Psoas muscle (tissue), 8 donors: ENCODE measurements around the gene SLC4A5. TPM values are rescaled to one million over a fixed set of nuclear protein-coding genes. Genes with fewer than 3 reads are reported as not detected.

Source experiments
- ATAC-seq, 4 donors: fragments of 200-7000 bp; cut with Tn5 transposase; one replicate each; pipeline ENCODE4 v1.9.1; 2020; ENCODE audit warnings: moderate library complexity in 3 of 4, mild to moderate bottlenecking in 2 of 4
- DNase-seq, 2 donors: peaks; one replicate each; pipeline ENCODE4 v3.0.0-alpha.2; 2020
- H3K27ac ChIP-seq: fragments of 200-600 bp; one replicate; pipeline ENCODE4 v1.8.0; 2022
- H3K27me3 ChIP-seq, 3 donors: fragments of 200-600 bp in 1 of 3; one replicate each; pipeline versions ENCODE4 v1.6.1 to v1.8.0; 2013 to 2022; ENCODE audit warnings: low read length in 2 of 3, mild to moderate bottlenecking in 2 of 3, moderate library complexity in 1 of 3; ENCODE audit not compliant: insufficient read depth in 3 of 3
- H3K36me3 ChIP-seq, 2 donors: fragments of 200-600 bp in 1 of 2; one replicate each; pipeline versions ENCODE4 v1.6.1 to v1.8.0; 2013 to 2022; ENCODE audit warnings: low read depth in 1 of 2, mild to moderate bottlenecking in 1 of 2, moderate library complexity in 1 of 2; ENCODE audit not compliant: insufficient read depth in 1 of 2
- H3K4me1 ChIP-seq: fragments of 200-600 bp; one replicate; pipeline ENCODE4 v1.8.0; 2022
- H3K4me3 ChIP-seq: fragments of 200-600 bp; one replicate; pipeline ENCODE4 v1.8.0; 2022; ENCODE audit warnings: mild to moderate bottlenecking
- H3K9me3 ChIP-seq: fragments of 200-600 bp; one replicate; pipeline ENCODE4 v1.8.0; 2022
- CTCF ChIP-seq: fragments of 200-600 bp; IDR thresholded peaks from one replicate; pipeline ENCODE4 v1.8.0; 2022; ENCODE audit warnings: antibody characterized with exemption
- WGBS, 3 donors: extraction: QIAGEN DNeasy Blood & Tissue Kit; methylation state at CpG; one replicate each; pipeline versions ENCODE4 v1.1.6 to v1.1.7; 2013; 5-methylcytosine and 5-hydroxymethylcytosine counted together
- intact Hi-C, 2 donors: fragments of 100-400 bp; cut with DNase I; formaldehyde crosslinking; loops; one replicate each; pipeline versions ENCODE4 v1.11.0 to v1.14.2; 2022
- polyA plus RNA-seq, 3 donors: library from polyadenylated mRNA; stranded (reverse); fragments of 200-250 nt; gene quantifications; one replicate each; pipeline ENCODE4 v1.2.3, GENCODE V29; 2013
- total RNA-seq, 4 donors: library from RNA; stranded (reverse); fragmentation: NEBNext Ultra II Directional in 2 of 4; extraction: Animal tissue kit (Norgen Biotek cat#: 25700) in 2 of 4; gene quantifications; one replicate each; pipeline versions ENCODE4 v1.2.1 to v1.2.4, GENCODE V29; 2021 to 2023
- donor health status: healthy with polysubstance abuse.
- donor health status: DM: no; HTN: no; CAD: no; lungs with moderate emphysema.
- donor health status: Bipolar disorder and iron deficiency.
- donor health status: healthy.
- donor health status: DM: yes; HTN: yes; CAD: no.
- donor health status: DM: no; HTN: no; CAD: no.
- donor health status: DM: no; HTN: no; CAD: no.
- donor health status: DM: yes; HTN: yes; CAD: no.

Gene SLC4A5
- total and polyA plus RNA-seq, 7 donors, result 0.27 to 5.7 (median 0.57) TPM

DNA sequence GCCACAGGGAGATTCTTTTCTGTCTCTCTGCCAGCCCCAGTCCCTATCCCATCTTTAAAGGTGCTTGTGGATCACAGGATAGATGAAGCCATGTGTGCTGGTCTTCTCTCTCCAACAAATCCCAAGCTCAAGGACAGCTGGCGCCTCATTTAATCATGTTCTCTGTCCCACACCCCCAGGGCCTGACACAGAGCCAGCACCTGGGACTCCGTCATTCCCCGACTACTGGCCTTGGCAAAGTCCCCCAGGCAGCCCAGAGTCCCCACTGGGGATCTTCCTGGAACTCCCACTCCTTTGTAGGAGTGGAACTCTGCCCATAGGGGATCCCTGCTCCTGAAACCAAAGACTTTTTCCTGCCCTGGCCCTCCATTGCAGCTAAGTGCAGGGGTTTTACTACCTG lies 84.0 kb downstream of the SLC4A5 start:
- TF ChIP-seq CTCF, result no peak
- no peaks in the 10 kb centered on the region for H3K9me3 ChIP-seq
- no peak overlapping the region for H3K27ac ChIP-seq
- no peak overlapping the region for H3K4me3 ChIP-seq
- H3K36me3 ChIP-seq, result no peaks in the 10 kb centered on the region
- no peak for DNase-seq
- no peaks in the 10 kb centered on the region for H3K4me1 ChIP-seq
- H3K27me3 ChIP-seq, result no peaks in the 10 kb centered on the region
- intact Hi-C loops, result loop anchor here in 1 of 2 donors (10.0 kb wide), 1 partner anchor 434 kb away; the partner anchor contains the start of gene STAMBP
- no peak for ATAC-seq
- WGBS, 3 donors, result 72 to 83% (median 74%) methylated on average over 3 of the region's 3 CpGs

GRCh38 chr2:74255660-74256213 lies 87.5 kb downstream of the SLC4A5 start:
- no peak for TF ChIP-seq CTCF
- Histone ChIP-seq H3K27ac (no peak overlapping the region), H3K4me3 (no peak overlapping the region), H3K36me3 (no peaks in the 10 kb centered on the region), H3K27me3 (no peaks in the 10 kb centered on the region), H3K4me1 (no peaks in the 10 kb centered on the region), H3K9me3 (no peaks in the 10 kb centered on the region)
- WGBS, 3 donors, result 88 to 90% (median 90%) methylated on average over 18 of the region's 18 CpGs
- ATAC-seq (no peak), DNase-seq (no peak)
- intact Hi-C loops, result loop anchor here in 1 of 2 donors (10.0 kb wide), 1 partner anchor 431 kb away; the partner anchor contains the start of gene STAMBP

DNA sequence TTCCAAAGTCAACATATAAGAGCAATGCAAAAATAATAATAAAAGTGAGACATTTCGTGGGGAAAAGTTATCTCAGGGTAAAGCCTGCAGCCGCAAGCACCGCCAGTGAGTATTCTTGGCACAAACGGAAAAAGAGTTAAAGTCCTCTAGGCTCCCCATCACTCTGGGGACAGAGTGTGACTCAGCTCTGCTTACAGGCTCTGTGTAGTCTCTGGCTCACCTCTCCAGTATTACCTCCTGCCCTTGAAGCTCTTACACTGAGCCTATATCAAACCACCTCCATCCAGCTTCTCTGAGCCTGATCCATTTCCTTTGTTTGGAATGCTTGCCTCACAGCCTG lies 89.3 kb downstream of the SLC4A5 start:
- H3K4me3 ChIP-seq, result no peak overlapping the region
- H3K9me3 ChIP-seq, result no peaks in the 10 kb centered on the region
- H3K36me3 ChIP-seq, result no peaks in the 10 kb centered on the region
- H3K27ac ChIP-seq, result no peak overlapping the region
- no peaks in the 10 kb centered on the region for H3K4me1 ChIP-seq
- no peak for TF ChIP-seq CTCF
- ATAC-seq (peak in 1 of 4 donors; percentile 48), DNase-seq (no peak)
- intact Hi-C loops, result loop anchor here in 1 of 2 donors (10.0 kb wide), 1 partner anchor 429 kb away; the partner anchor contains the start of gene STAMBP
- no peaks in the 10 kb centered on the region for H3K27me3 ChIP-seq
- 55 to 80% (median 67%) methylated on average over 4 of the region's 4 CpGs for WGBS, 3 donors

GRCh38 chr2:74253306-74253970 lies 89.8 kb downstream of the SLC4A5 start:
- no peaks in the 10 kb centered on the region for H3K9me3 ChIP-seq
- H3K36me3 ChIP-seq, result no peaks in the 10 kb centered on the region
- no peak overlapping the region for H3K4me3 ChIP-seq
- H3K4me1 ChIP-seq, result no peaks in the 10 kb centered on the region
- H3K27me3 ChIP-seq, result no peaks in the 10 kb centered on the region
- no peak for DNase-seq
- intact Hi-C loops, result loop anchor here in 1 of 2 donors (10.0 kb wide), 1 partner anchor 429 kb away; the partner anchor contains the start of gene STAMBP
- ATAC-seq, result no peak
- no peak overlapping the region for H3K27ac ChIP-seq
- 63 to 69% (median 68%) methylated on average over 7 of the region's 7 CpGs for WGBS, 3 donors
- no peak for TF ChIP-seq CTCF
